Neural cell (in vitro differentiated cells): Measurements from ENCODE around the gene AGTR1.

Experiments
- EP300 ChIP-seq: fragments of 450-650 bp; conservative IDR thresholded peaks from 2 replicates; pipeline ENCODE4 v1.6.1; 2014; ENCODE audit warnings: antibody characterized with exemption, mild to moderate bottlenecking, moderate library complexity; ENCODE audit not compliant: poor library complexity, severe bottlenecking
- EZH2 ChIP-seq: fragments of 200-600, 300-800 bp; shearing (Covaris generic), sonication (generic); IDR thresholded peaks from 2 replicates; pipeline ENCODE4 v1.6.1; 2014; ENCODE audit warnings: antibody characterized with exemption, low read length, borderline replicate concordance, mild to moderate bottlenecking; ENCODE audit not compliant: insufficient read depth, poor library complexity, severe bottlenecking
- MXI1 ChIP-seq: fragments of 450-650 bp; conservative IDR thresholded peaks from 2 replicates; pipeline ENCODE4 v1.6.1; 2014; ENCODE audit warnings: antibody characterized with exemption, mild to moderate bottlenecking; ENCODE audit not compliant: poor library complexity, severe bottlenecking
- POLR2AphosphoS5 ChIP-seq: IDR thresholded peaks from 2 replicates; pipeline ENCODE4 v1.6.1; 2012
- RAD21 ChIP-seq: fragments of 450-650 bp; conservative IDR thresholded peaks from 2 replicates; pipeline ENCODE4 v1.6.1; 2014; ENCODE audit warnings: antibody characterized with exemption, mild to moderate bottlenecking, moderate library complexity
- TAF1 ChIP-seq: IDR thresholded peaks from 2 replicates; pipeline ENCODE4 v1.6.1; 2012; ENCODE audit warnings: low read depth
- TF ChIP-seq, protein P1 (sequence below): fragments of 450-650 bp; IDR thresholded peaks from 2 replicates; pipeline ENCODE4 v1.5.1; 2014; ENCODE audit warnings: antibody characterized with exemption, mild to moderate bottlenecking, moderate library complexity; ENCODE audit not compliant: poor library complexity, severe bottlenecking
- TF ChIP-seq, protein P2 (sequence below): IDR thresholded peaks from 2 replicates; pipeline ENCODE4 v1.6.1; 2012; ENCODE audit warnings: borderline replicate concordance

DNA sequence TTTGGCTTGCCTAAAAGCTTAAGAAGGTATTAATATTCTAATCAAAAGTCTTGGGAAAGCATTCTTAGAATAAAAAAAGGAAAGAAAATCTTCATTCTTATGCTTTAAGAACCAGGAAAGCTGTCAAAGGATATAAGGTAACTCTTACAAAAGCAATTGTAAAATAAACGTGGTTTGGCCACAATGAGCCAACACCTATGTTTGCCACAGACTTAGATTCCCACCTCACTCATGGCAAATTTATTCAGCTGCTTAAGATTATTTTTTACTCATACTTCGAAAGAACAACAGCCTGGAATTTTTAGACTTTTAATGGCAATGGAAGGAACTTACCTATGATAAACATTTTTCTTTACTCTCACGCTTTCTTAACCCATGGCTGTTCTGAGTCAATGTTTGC is 38.4 kb downstream of the AGTR1 start:
- TF ChIP-seq EP300, result no peak
- TF ChIP-seq RAD21, result no peak
- no peak for TF ChIP-seq EZH2
- TF ChIP-seq, protein P1, sequence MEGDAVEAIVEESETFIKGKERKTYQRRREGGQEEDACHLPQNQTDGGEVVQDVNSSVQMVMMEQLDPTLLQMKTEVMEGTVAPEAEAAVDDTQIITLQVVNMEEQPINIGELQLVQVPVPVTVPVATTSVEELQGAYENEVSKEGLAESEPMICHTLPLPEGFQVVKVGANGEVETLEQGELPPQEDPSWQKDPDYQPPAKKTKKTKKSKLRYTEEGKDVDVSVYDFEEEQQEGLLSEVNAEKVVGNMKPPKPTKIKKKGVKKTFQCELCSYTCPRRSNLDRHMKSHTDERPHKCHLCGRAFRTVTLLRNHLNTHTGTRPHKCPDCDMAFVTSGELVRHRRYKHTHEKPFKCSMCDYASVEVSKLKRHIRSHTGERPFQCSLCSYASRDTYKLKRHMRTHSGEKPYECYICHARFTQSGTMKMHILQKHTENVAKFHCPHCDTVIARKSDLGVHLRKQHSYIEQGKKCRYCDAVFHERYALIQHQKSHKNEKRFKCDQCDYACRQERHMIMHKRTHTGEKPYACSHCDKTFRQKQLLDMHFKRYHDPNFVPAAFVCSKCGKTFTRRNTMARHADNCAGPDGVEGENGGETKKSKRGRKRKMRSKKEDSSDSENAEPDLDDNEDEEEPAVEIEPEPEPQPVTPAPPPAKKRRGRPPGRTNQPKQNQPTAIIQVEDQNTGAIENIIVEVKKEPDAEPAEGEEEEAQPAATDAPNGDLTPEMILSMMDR, result no peak
- TF ChIP-seq, protein P2, sequence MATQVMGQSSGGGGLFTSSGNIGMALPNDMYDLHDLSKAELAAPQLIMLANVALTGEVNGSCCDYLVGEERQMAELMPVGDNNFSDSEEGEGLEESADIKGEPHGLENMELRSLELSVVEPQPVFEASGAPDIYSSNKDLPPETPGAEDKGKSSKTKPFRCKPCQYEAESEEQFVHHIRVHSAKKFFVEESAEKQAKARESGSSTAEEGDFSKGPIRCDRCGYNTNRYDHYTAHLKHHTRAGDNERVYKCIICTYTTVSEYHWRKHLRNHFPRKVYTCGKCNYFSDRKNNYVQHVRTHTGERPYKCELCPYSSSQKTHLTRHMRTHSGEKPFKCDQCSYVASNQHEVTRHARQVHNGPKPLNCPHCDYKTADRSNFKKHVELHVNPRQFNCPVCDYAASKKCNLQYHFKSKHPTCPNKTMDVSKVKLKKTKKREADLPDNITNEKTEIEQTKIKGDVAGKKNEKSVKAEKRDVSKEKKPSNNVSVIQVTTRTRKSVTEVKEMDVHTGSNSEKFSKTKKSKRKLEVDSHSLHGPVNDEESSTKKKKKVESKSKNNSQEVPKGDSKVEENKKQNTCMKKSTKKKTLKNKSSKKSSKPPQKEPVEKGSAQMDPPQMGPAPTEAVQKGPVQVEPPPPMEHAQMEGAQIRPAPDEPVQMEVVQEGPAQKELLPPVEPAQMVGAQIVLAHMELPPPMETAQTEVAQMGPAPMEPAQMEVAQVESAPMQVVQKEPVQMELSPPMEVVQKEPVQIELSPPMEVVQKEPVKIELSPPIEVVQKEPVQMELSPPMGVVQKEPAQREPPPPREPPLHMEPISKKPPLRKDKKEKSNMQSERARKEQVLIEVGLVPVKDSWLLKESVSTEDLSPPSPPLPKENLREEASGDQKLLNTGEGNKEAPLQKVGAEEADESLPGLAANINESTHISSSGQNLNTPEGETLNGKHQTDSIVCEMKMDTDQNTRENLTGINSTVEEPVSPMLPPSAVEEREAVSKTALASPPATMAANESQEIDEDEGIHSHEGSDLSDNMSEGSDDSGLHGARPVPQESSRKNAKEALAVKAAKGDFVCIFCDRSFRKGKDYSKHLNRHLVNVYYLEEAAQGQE, result no peak
- TF ChIP-seq POLR2AphosphoS5, result no peak
- TF ChIP-seq MXI1, result no peak
- TF ChIP-seq TAF1, result no peak
